ENCODE data around the gene PCNX4.

DNA sequence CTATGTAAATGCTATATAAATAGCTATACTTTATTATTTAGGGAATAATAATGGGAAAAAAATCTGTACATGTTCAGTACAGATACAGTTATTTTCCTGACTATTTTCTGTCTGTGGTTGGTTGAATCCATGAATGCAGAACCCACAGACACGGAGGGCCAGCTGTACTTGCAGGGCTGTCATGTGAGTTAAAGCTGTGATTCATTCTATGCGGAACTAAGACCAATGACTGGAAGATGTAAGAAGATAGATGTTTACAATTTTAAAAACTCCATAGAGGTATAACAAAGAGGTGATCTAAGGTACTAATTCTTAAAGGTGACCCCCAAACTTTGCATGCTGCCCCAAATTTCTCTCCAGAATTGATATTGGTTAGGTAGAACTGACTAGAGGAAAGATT, 14.6 kb downstream of the PCNX4 start:
- TF ChIP-seq FOXM1 (IDR thresholded peaks at IDR 0.05; ENCODE audit: borderline replicate concordance), result no peak
- TF ChIP-seq FOXK2 (IDR thresholded peaks at IDR 0.05), result no peak
- TF ChIP-seq HDGF (IDR thresholded peaks at IDR 0.05; ENCODE audit: borderline replicate concordance), result no peak
- TF ChIP-seq ARNT (IDR thresholded peaks at IDR 0.05), result no peak
- TF ChIP-seq ELF4 (IDR thresholded peaks at IDR 0.05), result no peak
- TF ChIP-seq, protein P1, sequence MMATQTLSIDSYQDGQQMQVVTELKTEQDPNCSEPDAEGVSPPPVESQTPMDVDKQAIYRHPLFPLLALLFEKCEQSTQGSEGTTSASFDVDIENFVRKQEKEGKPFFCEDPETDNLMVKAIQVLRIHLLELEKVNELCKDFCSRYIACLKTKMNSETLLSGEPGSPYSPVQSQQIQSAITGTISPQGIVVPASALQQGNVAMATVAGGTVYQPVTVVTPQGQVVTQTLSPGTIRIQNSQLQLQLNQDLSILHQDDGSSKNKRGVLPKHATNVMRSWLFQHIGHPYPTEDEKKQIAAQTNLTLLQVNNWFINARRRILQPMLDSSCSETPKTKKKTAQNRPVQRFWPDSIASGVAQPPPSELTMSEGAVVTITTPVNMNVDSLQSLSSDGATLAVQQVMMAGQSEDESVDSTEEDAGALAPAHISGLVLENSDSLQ (IDR thresholded peaks at IDR 0.05), result no peak
- TF ChIP-seq SP1 (IDR thresholded peaks at IDR 0.05), result no peak
- TF ChIP-seq FOXA1 (IDR thresholded peaks at IDR 0.05), result no peak

Data from HEK293T (cell line).